ENCODE measurements around the gene IL17D.
"Not testable (repeated sequence)": the region's sequence is repeated elsewhere in the genome, so short reads cannot be mapped to it uniquely, and the experiment has no call there.

IL17D gene

GRCh38 chr13:20679879-20680278 lies 23.6 kb upstream of the IL17D start:
- Histone ChIP-seq H3K4me3 (ENCODE audit: low read depth, low read length) (no peak overlapping the region), H3K4me1 (no peaks in the 10 kb centered on the region), H3K36me3 (no peaks in the 10 kb centered on the region), H3K27me3 (no peaks in the 10 kb centered on the region), H3K9me3 (no peaks in the 10 kb centered on the region)
- no peak for DNase-seq
- no peak for TF ChIP-seq CTCF (IDR thresholded peaks at IDR 0.05; ENCODE audit: low read depth, low read length)

- no peak for DNase-seq
- Histone ChIP-seq H3K4me1 (no peaks in the 10 kb centered on the region), H3K36me3 (no peaks in the 10 kb centered on the region), H3K27me3 (no peaks in the 10 kb centered on the region), H3K4me3 (ENCODE audit: low read depth, low read length) (no peak overlapping the region), H3K9me3 (no peaks in the 10 kb centered on the region)
- TF ChIP-seq CTCF (IDR thresholded peaks at IDR 0.05; ENCODE audit: low read depth, low read length), result no peak
Observed at GRCh38 chr13:20680416-20681080, 23.0 kb upstream of the IL17D start.

- not testable (repeated sequence) for H3K4me3 ChIP-seq (ENCODE audit: low read depth, low read length); DNase-seq; H3K4me1 ChIP-seq
Observed at GRCh38 chr13:20681481-20681880, 22.0 kb upstream of the IL17D start.

GRCh38 chr13:20682061-20682460 lies 21.4 kb upstream of the IL17D start:
- no peak for DNase-seq

More at GRCh38 chr13:20681481-20681880, 22.0 kb upstream of the IL17D start:
- H3K27me3 ChIP-seq, H3K9me3 ChIP-seq, H3K36me3 ChIP-seq: not testable (repeated sequence)

GRCh38 chr13:20684041-20684440 lies 19.5 kb upstream of the IL17D start:
- Histone ChIP-seq H3K27me3 (no peaks in the 10 kb centered on the region), H3K4me3 (ENCODE audit: low read depth, low read length) (no peak overlapping the region), H3K4me1 (no peaks in the 10 kb centered on the region), H3K36me3 (no peaks in the 10 kb centered on the region), H3K9me3 (no peaks in the 10 kb centered on the region)
- no peak for DNase-seq
- TF ChIP-seq CTCF (IDR thresholded peaks at IDR 0.05; ENCODE audit: low read depth, low read length), result no peak

More at GRCh38 chr13:20682061-20682460, 21.4 kb upstream of the IL17D start:
- H3K36me3 ChIP-seq, result no peaks in the 10 kb centered on the region
- H3K4me3 ChIP-seq (ENCODE audit: low read depth, low read length), result no peak overlapping the region
- no peaks in the 10 kb centered on the region for H3K9me3 ChIP-seq
- TF ChIP-seq CTCF (IDR thresholded peaks at IDR 0.05; ENCODE audit: low read depth, low read length), result no peak
- H3K27me3 ChIP-seq, result no peaks in the 10 kb centered on the region
- no peaks in the 10 kb centered on the region for H3K4me1 ChIP-seq

- Histone ChIP-seq H3K4me3 (ENCODE audit: low read depth, low read length) (no peak overlapping the region), H3K36me3 (no peaks in the 10 kb centered on the region), H3K27me3 (no peaks in the 10 kb centered on the region), H3K9me3 (no peaks in the 10 kb centered on the region), H3K4me1 (no peaks in the 10 kb centered on the region)
- DNase-seq, result no peak
- no peak for TF ChIP-seq CTCF (IDR thresholded peaks at IDR 0.05; ENCODE audit: low read depth, low read length)
Observed at GRCh38 chr13:20684546-20684945, 19.0 kb upstream of the IL17D start.
